RWPE1 (cell line): ENCODE measurements around the gene SH3RF1.

Experiments used
- CTCF ChIA-PET: fragments of 350-600 bp; sonication (Branson Sonifier 250); formaldehyde crosslinking; extraction: SDS; loops from one replicate; lab custom pipeline; 2021; lab: Yijun Ruan, JAX
- POLR2A ChIA-PET: fragments of 400-600 bp; formaldehyde crosslinking; extraction: SDS; loops from one replicate; lab custom pipeline; 2020; ENCODE audit warnings: antibody characterized with exemption; ENCODE audit not compliant: low non-redundant PET; lab: Yijun Ruan, JAX
- DNase-seq: peaks from one replicate; pipeline ENCODE4 v3.0.0; 2012; ENCODE audit warnings: low spot score
- H3K27ac ChIP-seq: fragments of 450-650 bp; 2 replicates; pipeline ENCODE4 v1.5.1; 2017
- CTCF ChIP-seq: fragments of 450-650 bp; conservative IDR thresholded peaks from 2 replicates; pipeline ENCODE4 v1.5.1; 2017; ENCODE audit warnings: low read depth, mild to moderate bottlenecking

SH3RF1 gene

GRCh38 chr4:169144061-169144600 lies 126.6 kb downstream of the SH3RF1 start:
- no peak overlapping the region for H3K27ac ChIP-seq
- no peak for TF ChIP-seq CTCF
- ChIA-PET CTCF (interaction anchor here (0.6 kb wide), 2 partner anchors 9 to 593 kb away, joined by 3 to 4 read pairs; no protein-coding TSS in a partner anchor), POLR2A (no interaction called here)
- no peak for DNase-seq

GRCh38 chr4:169143335-169143734 lies 127.4 kb downstream of the SH3RF1 start:
- no peak for DNase-seq
- no peak overlapping the region for H3K27ac ChIP-seq
- CTCF ChIA-PET: interaction anchor here (0.7 kb wide), 1 partner anchor 12 kb away, joined by 3 read pairs; no protein-coding TSS in a partner anchor
- no peak for TF ChIP-seq CTCF
- POLR2A ChIA-PET: no interaction called here

GRCh38 chr4:169142906-169143305 lies 127.8 kb downstream of the SH3RF1 start:
- POLR2A ChIA-PET: no interaction called here
- CTCF ChIA-PET: no interaction called here
- no peak for DNase-seq

GRCh38 chr4:169142391-169142790 lies 128.4 kb downstream of the SH3RF1 start:
- H3K27ac ChIP-seq: no peak overlapping the region
- CTCF ChIA-PET: no interaction called here
- no peak for DNase-seq
- POLR2A ChIA-PET: no interaction called here
- no peak for TF ChIP-seq CTCF

More at GRCh38 chr4:169142906-169143305, 127.8 kb downstream of the SH3RF1 start:
- no peak for TF ChIP-seq CTCF
- no peak overlapping the region for H3K27ac ChIP-seq

- POLR2A ChIA-PET: no interaction called here
- TF ChIP-seq CTCF: no peak
- DNase-seq: no peak
- CTCF ChIA-PET: interaction anchor here (0.6 kb wide), 1 partner anchor 428 kb away, joined by 6 read pairs; no protein-coding TSS in a partner anchor
- H3K27ac ChIP-seq: no peak overlapping the region
These were observed 131.7 kb downstream of the SH3RF1 start for GRCh38 chr4:169139021-169139420.

GRCh38 chr4:169137558-169137920 lies 133.2 kb downstream of the SH3RF1 start:
- ChIA-PET POLR2A (no interaction called here), CTCF (interaction anchor here (0.7 kb wide), 1 partner anchor 9 kb away, joined by 3 read pairs; no protein-coding TSS in a partner anchor)
- no peak for DNase-seq
- TF ChIP-seq CTCF: no peak
- H3K27ac ChIP-seq: no peak overlapping the region
